Loucy (cell line): ENCODE measurements around the gene RELL1.

Experiments
- EZH2phosphoT487 ChIP-seq: fragments of 200-600 bp; IDR thresholded peaks from 2 replicates; pipeline ENCODE4 v1.6.1; 2018; ENCODE audit warnings: antibody characterized with exemption, mild to moderate bottlenecking, moderate library complexity, borderline replicate concordance
- TF ChIP-seq, protein P1 (sequence below): fragments of 200-600 bp; sonication (generic); conservative IDR thresholded peaks from 2 replicates; pipeline ENCODE4 v1.5.1; 2014; ENCODE audit warnings: mild to moderate bottlenecking, antibody characterized with exemption, low read length

DNA sequence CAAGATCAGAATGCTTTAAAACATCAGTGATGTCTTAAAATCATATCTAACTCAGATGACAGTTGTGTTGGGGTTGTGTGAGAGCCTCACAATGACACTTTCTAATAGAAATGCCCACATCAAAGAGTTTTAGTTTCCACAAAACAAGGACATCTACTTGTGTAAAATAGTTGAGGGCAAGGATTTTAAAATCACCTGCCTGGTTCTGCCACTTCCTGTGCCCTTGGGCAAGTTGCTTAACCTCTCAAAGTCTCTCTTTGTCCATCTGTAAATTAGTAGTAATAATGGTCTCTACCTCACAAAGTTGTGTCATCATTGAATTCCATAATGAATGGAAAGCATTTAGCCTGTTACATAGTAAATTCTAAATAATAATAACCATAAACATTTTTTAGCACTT is 41.9 kb upstream of the RELL1 start:
- TF ChIP-seq, protein P1, sequence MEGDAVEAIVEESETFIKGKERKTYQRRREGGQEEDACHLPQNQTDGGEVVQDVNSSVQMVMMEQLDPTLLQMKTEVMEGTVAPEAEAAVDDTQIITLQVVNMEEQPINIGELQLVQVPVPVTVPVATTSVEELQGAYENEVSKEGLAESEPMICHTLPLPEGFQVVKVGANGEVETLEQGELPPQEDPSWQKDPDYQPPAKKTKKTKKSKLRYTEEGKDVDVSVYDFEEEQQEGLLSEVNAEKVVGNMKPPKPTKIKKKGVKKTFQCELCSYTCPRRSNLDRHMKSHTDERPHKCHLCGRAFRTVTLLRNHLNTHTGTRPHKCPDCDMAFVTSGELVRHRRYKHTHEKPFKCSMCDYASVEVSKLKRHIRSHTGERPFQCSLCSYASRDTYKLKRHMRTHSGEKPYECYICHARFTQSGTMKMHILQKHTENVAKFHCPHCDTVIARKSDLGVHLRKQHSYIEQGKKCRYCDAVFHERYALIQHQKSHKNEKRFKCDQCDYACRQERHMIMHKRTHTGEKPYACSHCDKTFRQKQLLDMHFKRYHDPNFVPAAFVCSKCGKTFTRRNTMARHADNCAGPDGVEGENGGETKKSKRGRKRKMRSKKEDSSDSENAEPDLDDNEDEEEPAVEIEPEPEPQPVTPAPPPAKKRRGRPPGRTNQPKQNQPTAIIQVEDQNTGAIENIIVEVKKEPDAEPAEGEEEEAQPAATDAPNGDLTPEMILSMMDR = no peak
- TF ChIP-seq EZH2phosphoT487 = no peak
